ENCODE results near the gene TBC1D32.
"Not testable (repeated sequence)": the region's sequence is repeated elsewhere in the genome, so short reads cannot be mapped to it uniquely, and the experiment has no call there.

Gene TBC1D32

DNA sequence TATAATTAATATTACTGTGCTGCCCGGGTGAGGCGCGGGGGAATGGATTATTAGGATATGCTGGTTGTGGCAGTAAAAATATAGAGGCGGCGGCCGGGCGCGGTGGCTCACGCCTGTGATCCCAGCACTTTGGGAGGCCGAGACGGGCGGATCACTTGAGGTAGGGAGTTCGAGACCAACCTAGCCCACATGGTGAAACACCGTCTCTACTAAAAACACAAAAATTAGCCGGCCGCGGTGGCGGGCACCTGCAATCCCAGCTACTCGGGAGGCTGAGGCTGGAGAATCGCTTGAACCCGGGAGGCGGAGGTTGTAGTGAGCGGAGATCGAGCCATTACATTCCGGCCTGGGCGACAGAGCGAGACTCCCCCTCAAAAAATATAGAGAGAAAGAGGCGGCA is 586 bp downstream of the TBC1D32 start:
- in situ Hi-C loops (cut with MboI; ENCODE audit: low sequenced_read_pairs): not testable (repeated sequence)

GRCh38 chr6:121333196-121333595 is 1.1 kb downstream of the TBC1D32 start:
- in situ Hi-C loops (cut with MboI; ENCODE audit: low sequenced_read_pairs): no loop called here

DNA sequence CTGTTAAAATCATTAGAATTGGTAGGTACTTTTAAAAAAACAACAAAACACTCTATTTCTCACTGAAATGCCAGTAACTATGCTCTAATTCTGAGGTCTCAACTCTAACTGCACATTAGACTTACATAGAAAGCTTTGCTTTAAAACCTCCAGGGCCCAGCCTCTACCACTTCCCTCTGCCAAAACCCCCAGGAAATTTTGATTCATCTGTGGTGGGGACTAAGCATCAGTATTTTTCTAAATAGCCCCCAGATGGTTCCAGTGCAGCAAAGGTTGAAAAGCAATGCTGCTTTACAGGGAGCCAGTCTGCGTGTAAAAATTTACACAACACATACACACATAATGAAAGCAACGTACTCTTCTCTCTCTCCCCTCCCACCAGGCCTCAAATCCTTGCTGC is 3.8 kb downstream of the TBC1D32 start:
- in situ Hi-C loops (cut with MboI; ENCODE audit: low sequenced_read_pairs): no loop called here

- in situ Hi-C loops (cut with MboI; ENCODE audit: low sequenced_read_pairs): no loop called here
Observed at GRCh38 chr6:121321282-121321681, 13.0 kb downstream of the TBC1D32 start.

- in situ Hi-C loops (cut with MboI; ENCODE audit: low sequenced_read_pairs): no loop called here
Observed at GRCh38 chr6:121319603-121320002, 14.7 kb downstream of the TBC1D32 start.

DNA sequence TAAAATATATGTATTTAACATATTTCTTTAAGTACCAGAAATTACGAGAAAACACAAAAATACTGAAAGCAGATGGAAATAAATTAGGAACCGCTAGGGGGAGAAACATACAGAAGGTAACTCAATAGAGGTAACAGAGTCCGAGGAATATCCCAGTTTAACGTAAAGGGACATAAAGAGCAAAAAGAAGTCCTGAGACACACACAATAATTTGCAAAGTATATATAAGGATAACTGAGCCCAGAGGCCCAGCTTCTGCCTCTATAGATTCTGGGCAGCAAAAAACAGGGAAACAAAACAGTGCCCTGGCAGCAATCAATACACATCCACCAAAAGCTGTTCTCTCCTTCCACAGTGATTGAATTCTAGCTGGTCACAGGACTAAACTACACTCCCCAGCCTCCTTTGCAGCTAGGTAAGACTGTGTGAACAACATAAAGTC is 15.1 kb downstream of the TBC1D32 start:
- in situ Hi-C loops (cut with MboI; ENCODE audit: low sequenced_read_pairs): no loop called here

DNA sequence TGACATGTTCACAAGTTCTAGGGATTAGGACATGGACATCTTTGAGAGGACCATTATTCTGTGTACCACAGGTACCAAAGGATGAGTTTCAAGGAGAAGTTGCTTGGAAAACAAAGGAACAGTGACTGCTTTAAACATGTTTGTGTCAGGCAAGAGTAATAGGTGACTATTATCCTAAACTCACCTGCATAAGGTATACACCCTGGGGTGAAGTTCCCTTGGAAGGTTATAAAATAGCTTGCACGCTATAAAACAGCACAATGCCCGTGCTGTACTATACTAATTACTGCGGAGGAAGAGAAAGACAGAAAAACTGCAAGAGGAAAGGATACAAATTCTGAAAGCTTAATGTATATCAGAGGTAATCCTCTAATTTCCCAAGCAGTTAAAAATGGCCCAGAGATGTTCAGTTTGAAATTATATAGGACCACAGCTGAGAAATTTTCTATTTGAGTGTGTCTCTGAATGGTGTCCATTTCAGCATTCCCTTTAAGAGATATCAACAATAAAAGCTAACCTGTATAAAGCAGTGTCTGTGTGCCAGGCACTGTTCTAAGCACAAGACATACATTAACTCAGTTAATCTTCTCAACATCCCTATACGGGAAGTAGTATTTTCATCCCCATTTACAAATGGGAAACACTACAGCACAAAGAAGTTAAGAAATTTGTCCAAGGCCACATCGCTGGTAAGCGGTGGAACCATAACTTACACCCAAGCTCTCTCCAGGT is 19.7 kb downstream of the TBC1D32 start:
- in situ Hi-C loops (cut with MboI; ENCODE audit: low sequenced_read_pairs): no loop called here

- in situ Hi-C loops (cut with MboI; ENCODE audit: low sequenced_read_pairs): not testable (repeated sequence)
Observed at GRCh38 chr6:121311814-121312213, 22.5 kb downstream of the TBC1D32 start.

GRCh38 chr6:121310495-121310894 is 23.8 kb downstream of the TBC1D32 start:
- in situ Hi-C loops (cut with MboI; ENCODE audit: low sequenced_read_pairs): no loop called here

- in situ Hi-C loops (cut with MboI; ENCODE audit: low sequenced_read_pairs): no loop called here
Observed at GRCh38 chr6:121309768-121310469, 24.4 kb downstream of the TBC1D32 start.

- in situ Hi-C loops (cut with MboI; ENCODE audit: low sequenced_read_pairs): no loop called here
Observed at GRCh38 chr6:121305957-121306607, 28.2 kb downstream of the TBC1D32 start.

- in situ Hi-C loops (cut with MboI; ENCODE audit: low sequenced_read_pairs): no loop called here
Observed at GRCh38 chr6:121302882-121303281, 31.4 kb downstream of the TBC1D32 start.

GRCh38 chr6:121301156-121301555 is 33.1 kb downstream of the TBC1D32 start:
- in situ Hi-C loops (cut with MboI; ENCODE audit: low sequenced_read_pairs): not testable (repeated sequence)

- in situ Hi-C loops (cut with MboI; ENCODE audit: low sequenced_read_pairs): no loop called here
Observed at GRCh38 chr6:121297694-121298093, 36.6 kb downstream of the TBC1D32 start.

DNA sequence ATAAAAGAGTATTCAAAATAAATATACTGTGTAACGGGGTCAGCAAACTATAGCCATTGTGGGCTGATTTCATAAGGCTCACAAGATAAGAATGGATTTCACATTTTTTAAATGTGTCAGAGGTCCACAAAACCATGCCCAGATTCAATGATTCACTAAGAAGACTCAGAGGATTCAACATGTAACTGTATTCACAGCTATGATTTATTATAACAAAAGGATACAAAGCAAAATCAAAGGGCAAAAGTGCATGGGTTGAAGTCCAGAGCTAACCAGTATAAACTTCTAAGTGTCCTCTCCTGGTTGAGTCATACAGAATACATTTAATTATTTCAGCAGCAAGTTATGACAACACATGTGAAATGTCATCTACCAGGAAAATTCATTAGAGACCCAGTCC is 49.2 kb downstream of the TBC1D32 start:
- in situ Hi-C loops (cut with MboI; ENCODE audit: low sequenced_read_pairs): no loop called here

DNA sequence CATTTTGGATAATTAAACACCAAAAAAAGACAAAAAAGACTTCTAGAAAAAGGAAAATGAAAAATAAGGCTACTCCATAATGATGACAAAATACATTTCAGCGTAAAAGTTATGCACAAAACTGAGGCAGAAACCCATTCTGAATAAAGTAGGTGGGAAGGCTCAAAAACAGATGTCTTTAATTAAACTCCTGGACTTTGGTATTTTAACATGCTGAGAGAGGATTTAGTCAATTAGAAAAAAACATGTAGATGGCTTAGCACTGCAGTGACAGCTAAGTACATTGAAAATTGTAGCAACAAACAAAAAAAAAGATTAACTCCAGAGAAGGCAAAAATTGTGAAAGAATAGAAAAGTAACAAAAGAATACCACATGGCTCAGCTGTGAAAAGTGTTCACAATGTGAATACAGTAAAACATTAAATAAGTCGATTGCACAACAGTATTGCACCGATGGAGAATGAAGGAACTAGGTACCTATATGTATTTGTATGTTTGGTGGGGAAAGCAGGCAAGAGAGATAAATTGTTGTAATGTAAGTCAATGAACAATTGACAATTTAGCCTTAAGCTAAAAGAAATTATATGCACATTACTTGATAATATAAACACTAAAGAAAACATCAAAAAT is 59.5 kb downstream of the TBC1D32 start:
- in situ Hi-C loops (cut with MboI; ENCODE audit: low sequenced_read_pairs): no loop called here

GRCh38 chr6:121263742-121264141 is 70.5 kb downstream of the TBC1D32 start:
- in situ Hi-C loops (cut with MboI; ENCODE audit: low sequenced_read_pairs): no loop called here

DNA sequence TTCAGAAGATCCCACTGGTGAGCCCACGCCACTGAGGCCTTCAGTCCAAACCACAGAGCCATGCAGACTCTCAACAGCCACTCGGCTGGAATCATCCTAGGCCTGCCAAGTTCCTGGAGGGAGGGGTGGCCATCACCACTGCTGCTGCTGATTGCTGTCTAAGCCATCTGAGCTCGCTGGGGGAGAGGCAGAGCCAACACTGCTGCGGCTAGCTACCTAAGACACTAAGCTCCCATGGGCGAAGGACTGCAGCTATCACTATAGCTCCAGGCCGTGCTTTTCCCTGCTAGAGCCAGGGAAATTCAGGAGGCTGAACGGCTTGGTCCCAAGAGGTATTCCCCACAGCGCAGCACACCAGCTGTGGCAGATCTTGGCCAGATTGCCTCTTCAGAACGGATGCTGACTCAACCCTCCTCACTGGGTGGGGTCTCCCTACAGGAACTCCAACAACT is 73.6 kb downstream of the TBC1D32 start:
- in situ Hi-C loops (cut with MboI; ENCODE audit: low sequenced_read_pairs): no loop called here

DNA sequence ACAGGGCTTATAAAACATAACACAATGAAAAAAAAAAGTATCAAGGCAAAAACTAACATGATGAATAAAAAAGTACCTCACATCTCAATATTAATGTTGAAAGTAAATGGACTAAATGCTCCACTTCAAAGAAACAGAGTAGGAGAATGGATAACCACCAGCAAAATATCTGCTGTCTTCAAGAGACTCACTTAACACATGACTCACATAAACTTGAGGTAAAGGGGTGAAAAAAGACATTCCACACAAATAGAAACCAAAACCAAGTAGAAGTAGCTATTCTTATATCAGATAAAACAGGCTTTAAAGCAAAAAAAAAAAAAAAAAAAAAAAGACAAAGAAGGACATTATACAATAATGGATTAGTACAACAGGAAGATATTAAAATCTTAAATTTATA is 86.9 kb downstream of the TBC1D32 start:
- in situ Hi-C loops (cut with MboI; ENCODE audit: low sequenced_read_pairs): no loop called here

DNA sequence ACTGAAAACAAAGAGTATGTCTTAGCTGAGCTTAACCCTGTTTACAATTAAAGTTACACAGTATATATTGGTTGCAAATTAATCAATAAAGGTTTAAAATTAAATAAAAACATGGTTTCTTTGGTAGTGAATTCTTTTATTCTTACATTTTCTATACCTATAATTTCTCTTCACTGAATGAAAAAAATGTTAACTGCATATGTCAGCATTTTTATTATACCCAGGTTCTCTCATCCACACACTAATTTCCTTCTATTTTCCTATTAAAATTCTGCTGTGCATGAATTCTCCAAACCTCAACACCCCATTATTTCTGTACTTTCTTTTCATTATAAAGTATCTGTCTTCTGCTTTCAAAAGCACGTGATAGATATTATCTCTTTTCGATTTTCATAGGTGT is 91.9 kb downstream of the TBC1D32 start:
- in situ Hi-C loops (cut with MboI; ENCODE audit: low sequenced_read_pairs): no loop called here

DNA sequence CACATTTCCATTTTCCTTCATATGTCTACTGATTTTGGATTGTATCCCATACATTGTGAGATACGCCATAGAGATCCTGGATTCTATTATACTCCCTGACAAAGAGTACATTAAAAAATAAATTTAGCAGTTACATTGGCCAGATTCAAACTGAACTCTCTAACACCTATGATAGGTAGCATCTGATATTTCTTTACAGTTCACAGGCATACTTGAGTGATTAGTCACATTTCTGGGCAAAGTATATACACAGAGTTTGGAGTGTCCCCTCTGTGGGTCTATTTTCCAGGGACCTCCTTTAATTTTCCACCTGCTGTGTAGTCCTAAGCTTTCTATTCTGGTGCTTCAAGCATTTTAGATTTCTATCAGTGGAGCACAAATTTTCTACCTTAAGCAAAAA is 96.4 kb downstream of the TBC1D32 start:
- in situ Hi-C loops (cut with MboI; ENCODE audit: low sequenced_read_pairs): no loop called here
